Activated CD4-positive, alpha-beta T cell treated with anti-CD3 and anti-CD28 coated beads, Interleukin-2, amount 10 ng/mL, durations not matched to agents 7 days and 5 days (primary cell): Measurements from ENCODE around the gene ERGIC3. TPM values are rescaled to one million over a fixed set of nuclear protein-coding genes. Genes with fewer than 3 reads are reported as not detected.
A peak's percentile ranks its signal among the peaks of the same experiment; 100 is the strongest.

ENCODE experiments used
- CTCF ChIA-PET: fragments of 350-600 bp; sonication (Branson Sonifier 250); formaldehyde crosslinking; loops from one replicate; lab custom pipeline; 2021; ENCODE audit warnings: antibody characterized with exemption; lab: Charles Lee
- POLR2A ChIA-PET: fragments of 350-600 bp; sonication (Branson Sonifier 250); formaldehyde crosslinking; loops from one replicate; lab custom pipeline; 2021; ENCODE audit warnings: antibody characterized with exemption; lab: Charles Lee
- DNase-seq: peaks from one replicate; pipeline ENCODE4 v3.0.0-alpha.2; 2020
- H3K27ac Mint-ChIP-seq: one replicate; pipeline ENCODE4 v1.8.0; 2021; ENCODE audit warnings: mild to moderate bottlenecking, moderate library complexity, mixed read lengths
- H3K27me3 Mint-ChIP-seq: one replicate; pipeline ENCODE4 v1.8.0; 2021; ENCODE audit warnings: mixed read lengths
- H3K36me3 Mint-ChIP-seq: one replicate; pipeline ENCODE4 v1.8.0; 2021; ENCODE audit warnings: low read depth, mixed read lengths
- H3K4me1 Mint-ChIP-seq: one replicate; pipeline ENCODE4 v1.8.0; 2021; ENCODE audit warnings: mixed read lengths
- H3K4me3 Mint-ChIP-seq: one replicate; pipeline ENCODE4 v1.8.0; 2021; ENCODE audit warnings: mild to moderate bottlenecking, moderate library complexity, mixed read lengths
- H3K9me3 Mint-ChIP-seq: one replicate; pipeline ENCODE4 v1.8.0; 2021; ENCODE audit warnings: mixed read lengths
- total RNA-seq, 2 experiments: library from RNA; stranded (reverse); gene quantifications; one replicate each; pipeline ENCODE4 v1.2.3, GENCODE V29; 2021

ERGIC3 gene
- 100 to 1,000 TPM; 152 to 165 TPM for total RNA-seq

DNA sequence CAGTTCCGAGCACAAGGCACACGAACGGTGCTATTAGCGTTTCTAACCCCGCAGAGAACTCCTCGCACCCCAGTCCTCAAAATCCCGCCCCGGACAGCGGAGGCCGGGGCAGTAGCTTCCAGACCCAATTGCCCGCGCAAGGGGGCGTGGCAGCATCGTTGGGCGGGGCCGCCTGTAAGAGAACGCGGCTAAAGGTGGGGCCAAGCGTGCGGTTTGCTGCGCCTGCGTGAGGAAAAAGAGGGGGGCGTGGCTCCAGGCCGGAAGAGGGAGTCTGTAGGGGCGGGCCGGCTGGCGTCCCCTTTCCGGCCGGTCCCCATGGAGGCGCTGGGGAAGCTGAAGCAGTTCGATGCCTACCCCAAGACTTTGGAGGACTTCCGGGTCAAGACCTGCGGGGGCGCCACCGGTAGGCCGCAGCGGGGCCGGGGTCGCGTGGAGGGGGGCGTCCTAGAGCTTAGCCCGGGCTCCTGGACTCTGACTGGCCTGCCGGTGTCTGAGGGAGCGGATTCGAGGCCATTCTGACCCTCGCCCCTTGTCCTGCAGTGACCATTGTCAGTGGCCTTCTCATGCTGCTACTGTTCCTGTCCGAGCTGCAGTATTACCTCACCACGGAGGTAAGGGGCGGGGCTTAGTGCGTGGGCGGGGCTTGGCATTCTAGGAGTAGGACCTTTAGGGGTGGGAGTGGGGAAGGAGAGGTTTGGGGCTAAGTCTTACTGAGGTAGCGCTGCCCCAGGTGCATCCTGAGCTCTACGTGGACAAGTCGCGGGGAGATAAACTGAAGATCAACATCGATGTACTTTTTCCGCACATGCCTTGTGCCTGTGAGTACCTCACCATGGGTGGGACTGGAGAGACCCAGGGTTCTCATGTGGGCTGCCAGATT, at the start of gene ERGIC3:
ERGIC3 (plus strand) TSS at position 296 of the 880 bp plus-strand sequence; CDS start at position 316, 20 bp downstream.
- Mint-ChIP-seq H3K4me1 (peaks cover 22% of the 10 kb centered on the region), H3K4me3 (peak within 1 kb of the TSS; percentile 85), H3K36me3 (peaks cover 1% of the 10 kb centered on the region), H3K27ac (peak within 1 kb of the TSS; percentile 93), H3K27me3 (no peaks in the 10 kb centered on the region), H3K9me3 (no peaks in the 10 kb centered on the region)
- ChIA-PET POLR2A (no interaction called here), CTCF (interaction anchor here (1.0 to 3.1 kb wide), 3 partner anchors 28 to 412 kb away, joined by 3 to 13 read pairs (median 6); partner anchors contain the start of gene SCAND1)
- DNase-seq, result peak; percentile 97

DNA sequence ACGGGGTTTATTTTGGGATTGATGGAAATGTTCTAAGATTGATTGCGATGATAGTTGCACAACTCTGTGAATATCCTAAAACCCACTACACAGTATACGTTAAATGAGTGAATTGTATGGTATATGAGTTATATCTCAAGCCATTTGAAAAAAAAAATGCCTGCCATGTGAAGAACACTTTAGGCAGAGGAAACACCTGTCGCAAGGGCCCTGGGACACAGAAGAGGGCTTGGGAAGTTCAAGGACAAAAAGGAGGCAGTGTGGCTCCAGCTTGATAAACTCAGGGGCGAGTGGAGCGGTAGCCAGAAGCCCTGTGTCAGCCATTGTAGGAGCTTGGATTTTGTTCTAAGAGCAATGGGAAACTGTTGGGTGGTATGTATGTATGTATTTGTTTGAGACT, 49.5 kb upstream of the ERGIC3 start:
- Mint-ChIP-seq H3K27me3 (no peaks in the 10 kb centered on the region), H3K36me3 (peaks cover 66% of the 10 kb centered on the region), H3K27ac (peak overlapping the region; percentile 100), H3K4me3 (peak overlapping the region; percentile 100), H3K4me1 (peaks cover 41% of the 10 kb centered on the region), H3K9me3 (no peaks in the 10 kb centered on the region)
- POLR2A ChIA-PET, result interaction anchor here (0.6 kb wide), 1 partner anchor 240 kb away, joined by 4 read pairs; no protein-coding TSS in a partner anchor
- CTCF ChIA-PET, result interaction anchor here (0.5 to 3.1 kb wide), 3 partner anchors 15 to 368 kb away, joined by 3 to 9 read pairs (median 3); no protein-coding TSS in a partner anchor
- DNase-seq, result no peak

DNA sequence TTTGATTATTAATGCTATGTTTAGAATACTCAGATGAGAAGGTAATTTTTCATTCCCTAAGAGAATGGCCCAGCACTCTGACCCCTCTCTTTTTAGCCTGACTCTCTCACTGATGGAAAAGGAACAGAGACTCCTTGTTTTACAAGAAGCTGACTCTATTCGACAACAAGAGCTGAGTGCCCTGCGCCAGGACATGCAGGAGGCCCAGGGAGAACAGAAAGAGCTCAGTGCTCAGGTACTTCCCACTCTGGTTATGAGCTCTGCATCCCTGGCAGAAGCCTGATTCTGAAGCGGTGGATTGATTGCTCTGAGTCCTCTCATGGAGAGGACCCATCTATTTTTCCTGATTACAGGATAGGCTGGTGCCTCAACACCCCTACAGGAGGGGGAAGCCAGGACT, 45.4 kb upstream of the ERGIC3 start:
- Mint-ChIP-seq H3K27me3 (no peaks in the 10 kb centered on the region), H3K36me3 (peaks cover 61% of the 10 kb centered on the region), H3K9me3 (no peaks in the 10 kb centered on the region), H3K4me3 (no peak overlapping the region), H3K27ac (no peak overlapping the region), H3K4me1 (peaks cover 15% of the 10 kb centered on the region)
- CTCF ChIA-PET, result interaction anchor here (1.0 to 1.5 kb wide), 4 partner anchors 11 to 123 kb away, joined by 3 to 4 read pairs (median 3); no protein-coding TSS in a partner anchor
- DNase-seq, result no peak
- POLR2A ChIA-PET, result no interaction called here

DNA sequence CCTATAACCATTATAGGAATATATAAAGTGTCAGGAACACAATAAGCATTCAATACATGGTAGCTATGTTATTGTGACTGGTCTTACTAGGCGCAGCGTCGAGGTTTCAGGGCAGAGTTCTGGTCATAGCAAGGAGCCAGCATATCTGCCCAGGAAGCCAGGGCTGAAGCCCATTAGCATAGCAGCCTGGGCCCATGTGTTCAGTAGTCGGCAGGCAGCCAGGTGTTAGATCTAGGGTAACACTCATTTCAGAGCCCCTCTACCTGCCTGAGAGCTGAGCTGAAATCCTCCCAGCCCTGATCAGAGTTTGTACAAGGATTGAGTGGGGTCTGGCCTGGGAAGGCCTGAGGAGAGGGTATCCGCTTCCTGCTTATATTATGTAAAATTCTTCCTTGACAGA, 44.6 kb upstream of the ERGIC3 start:
- Mint-ChIP-seq H3K4me3 (no peak overlapping the region), H3K27ac (no peak overlapping the region), H3K27me3 (no peaks in the 10 kb centered on the region), H3K36me3 (peaks cover 63% of the 10 kb centered on the region), H3K4me1 (peaks cover 9% of the 10 kb centered on the region), H3K9me3 (no peaks in the 10 kb centered on the region)
- ChIA-PET POLR2A (no interaction called here), CTCF (interaction anchor here (0.8 to 1.5 kb wide), 5 partner anchors 10 to 122 kb away, joined by 3 to 5 read pairs (median 4); no protein-coding TSS in a partner anchor)
- DNase-seq, result no peak

DNA sequence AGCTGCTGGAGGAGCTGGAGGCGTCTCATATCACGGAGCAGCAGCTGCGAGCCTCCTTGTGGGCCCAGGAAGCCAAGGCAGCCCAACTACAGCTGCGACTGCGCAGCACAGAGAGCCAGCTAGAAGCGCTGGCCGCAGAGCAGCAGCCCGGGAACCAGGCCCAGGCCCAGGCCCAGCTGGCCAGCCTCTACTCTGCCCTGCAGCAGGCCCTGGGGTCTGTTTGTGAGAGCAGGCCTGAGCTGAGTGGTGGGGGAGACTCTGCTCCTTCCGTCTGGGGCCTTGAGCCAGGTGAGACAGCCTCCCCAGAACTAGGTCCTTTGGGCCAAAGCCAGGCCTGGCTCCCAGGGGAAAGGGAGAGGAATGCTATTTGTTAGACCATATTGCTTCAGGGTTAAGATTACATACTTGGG, 44.1 kb upstream of the ERGIC3 start:
- DNase-seq, result no peak
- ChIA-PET POLR2A (no interaction called here), CTCF (interaction anchor here (0.7 to 1.5 kb wide), 3 partner anchors 10 to 16 kb away, joined by 3 to 5 read pairs (median 4); no protein-coding TSS in a partner anchor)
- H3K4me1 Mint-ChIP-seq, result peaks cover 4% of the 10 kb centered on the region
- no peaks in the 10 kb centered on the region for H3K9me3 Mint-ChIP-seq
- H3K27ac Mint-ChIP-seq, result no peak overlapping the region
- H3K36me3 Mint-ChIP-seq, result peaks cover 63% of the 10 kb centered on the region
- H3K4me3 Mint-ChIP-seq, result no peak overlapping the region
- H3K27me3 Mint-ChIP-seq, result no peaks in the 10 kb centered on the region

DNA sequence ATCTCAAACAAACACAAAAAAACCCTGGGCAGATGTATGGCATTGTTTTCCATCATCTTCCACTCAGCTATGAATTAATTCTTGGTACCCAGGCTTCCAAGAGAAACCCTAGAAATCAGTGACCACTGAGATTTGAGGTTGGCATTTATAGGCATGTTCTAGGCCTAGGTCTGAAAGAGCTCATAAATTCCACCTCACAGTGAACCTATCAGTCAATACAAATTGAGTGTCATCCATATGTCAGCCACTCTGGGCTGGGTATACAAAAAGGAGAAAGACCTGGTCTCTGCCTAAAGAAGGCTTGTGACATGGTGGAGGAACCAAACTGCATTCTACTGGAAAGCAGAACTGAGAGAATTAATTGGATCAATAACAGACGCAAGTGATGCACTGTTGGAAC, 42.6 kb upstream of the ERGIC3 start:
- Mint-ChIP-seq H3K36me3 (peaks cover 64% of the 10 kb centered on the region), H3K9me3 (no peaks in the 10 kb centered on the region)
- CTCF ChIA-PET, result interaction anchor here (0.5 to 1.9 kb wide), 5 partner anchors 12 to 510 kb away, joined by 3 to 5 read pairs (median 3); no protein-coding TSS in a partner anchor

DNA sequence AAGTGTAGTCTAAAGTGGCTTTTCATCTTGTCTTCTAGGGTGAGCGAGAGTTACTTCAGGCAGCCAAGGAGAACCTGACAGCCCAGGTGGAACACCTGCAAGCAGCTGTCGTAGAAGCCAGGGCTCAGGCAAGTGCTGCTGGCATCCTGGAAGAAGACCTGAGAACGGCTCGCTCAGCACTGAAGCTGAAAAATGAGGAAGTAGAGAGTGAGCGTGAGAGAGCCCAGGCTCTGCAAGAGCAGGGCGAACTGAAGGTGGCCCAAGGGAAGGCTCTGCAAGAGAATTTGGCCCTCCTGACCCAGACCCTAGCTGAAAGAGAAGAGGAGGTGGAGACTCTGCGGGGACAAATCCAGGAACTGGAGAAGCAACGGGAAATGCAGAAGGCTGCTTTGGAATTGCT, 39.5 kb upstream of the ERGIC3 start:
- H3K27me3 Mint-ChIP-seq, result no peaks in the 10 kb centered on the region
- POLR2A ChIA-PET, result interaction anchor here (0.6 kb wide), 1 partner anchor 43 kb away, joined by 3 read pairs; no protein-coding TSS in a partner anchor
- H3K9me3 Mint-ChIP-seq, result no peaks in the 10 kb centered on the region
- H3K27ac Mint-ChIP-seq, result no peak overlapping the region
- no peak for DNase-seq
- peaks cover 27% of the 10 kb centered on the region for H3K4me1 Mint-ChIP-seq
- H3K36me3 Mint-ChIP-seq, result peaks cover 71% of the 10 kb centered on the region
- no peak overlapping the region for H3K4me3 Mint-ChIP-seq
- CTCF ChIA-PET, result no interaction called here

More for the DNA sequence above, 42.6 kb upstream of the ERGIC3 start:
- no peak for DNase-seq
- peaks cover 3% of the 10 kb centered on the region for H3K4me1 Mint-ChIP-seq
- no peak overlapping the region for H3K4me3 Mint-ChIP-seq
- peak overlapping the region; percentile 55 for H3K27ac Mint-ChIP-seq
- POLR2A ChIA-PET, result no interaction called here
- H3K27me3 Mint-ChIP-seq, result no peaks in the 10 kb centered on the region

DNA sequence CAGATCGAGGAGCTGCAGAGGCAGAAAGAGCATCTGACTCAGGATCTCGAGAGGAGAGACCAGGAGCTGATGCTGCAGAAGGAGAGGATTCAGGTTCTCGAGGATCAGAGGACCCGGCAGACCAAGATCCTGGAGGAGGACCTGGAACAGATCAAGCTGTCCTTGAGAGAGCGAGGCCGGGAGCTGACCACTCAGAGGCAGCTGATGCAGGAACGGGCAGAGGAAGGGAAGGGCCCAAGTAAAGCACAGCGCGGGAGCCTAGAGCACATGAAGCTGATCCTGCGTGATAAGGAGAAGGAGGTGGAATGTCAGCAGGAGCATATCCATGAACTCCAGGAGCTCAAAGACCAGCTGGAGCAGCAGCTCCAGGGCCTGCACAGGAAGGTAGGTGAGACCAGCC, 38.6 kb upstream of the ERGIC3 start:
- ChIA-PET CTCF (interaction anchor here (0.6 to 1.8 kb wide), 2 partner anchors 13 to 639 kb away, joined by 3 to 6 read pairs; no protein-coding TSS in a partner anchor), POLR2A (interaction anchor here (1.0 kb wide), 1 partner anchor 13 kb away, joined by 3 read pairs; no protein-coding TSS in a partner anchor)
- Mint-ChIP-seq H3K36me3 (peaks cover 67% of the 10 kb centered on the region), H3K27me3 (no peaks in the 10 kb centered on the region), H3K27ac (no peak overlapping the region), H3K4me1 (peaks cover 27% of the 10 kb centered on the region), H3K4me3 (no peak overlapping the region), H3K9me3 (no peaks in the 10 kb centered on the region)
- DNase-seq, result no peak

DNA sequence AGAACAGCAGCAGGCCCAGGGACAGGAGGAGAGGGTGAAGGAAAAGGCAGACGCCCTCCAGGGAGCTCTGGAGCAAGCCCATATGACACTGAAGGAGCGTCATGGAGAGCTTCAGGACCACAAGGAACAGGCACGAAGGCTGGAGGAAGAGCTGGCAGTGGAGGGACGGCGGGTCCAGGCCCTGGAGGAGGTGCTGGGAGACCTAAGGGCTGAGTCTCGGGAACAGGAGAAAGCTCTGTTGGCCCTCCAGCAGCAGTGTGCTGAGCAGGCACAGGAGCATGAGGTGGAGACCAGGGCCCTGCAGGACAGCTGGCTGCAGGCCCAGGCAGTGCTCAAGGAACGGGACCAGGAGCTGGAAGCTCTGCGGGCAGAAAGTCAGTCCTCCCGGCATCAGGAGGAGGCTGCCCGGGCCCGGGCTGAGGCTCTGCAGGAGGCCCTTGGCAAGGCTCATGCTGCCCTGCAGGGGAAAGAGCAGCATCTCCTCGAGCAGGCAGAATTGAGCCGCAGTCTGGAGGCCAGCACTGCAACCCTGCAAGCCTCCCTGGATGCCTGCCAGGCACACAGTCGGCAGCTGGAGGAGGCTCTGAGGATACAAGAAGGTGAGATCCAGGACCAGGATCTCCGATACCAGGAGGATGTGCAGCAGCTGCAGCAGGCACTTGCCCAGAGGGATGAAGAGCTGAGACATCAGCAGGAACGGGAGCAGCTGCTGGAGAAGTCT, 37.9 kb upstream of the ERGIC3 start:
- peaks cover 27% of the 10 kb centered on the region for H3K4me1 Mint-ChIP-seq
- ChIA-PET POLR2A (interaction anchor here (1.0 kb wide), 1 partner anchor 13 kb away, joined by 3 read pairs; no protein-coding TSS in a partner anchor), CTCF (interaction anchor here (0.6 to 1.8 kb wide), 3 partner anchors 13 to 222 kb away, joined by 3 to 6 read pairs (median 4); no protein-coding TSS in a partner anchor)
- no peaks in the 10 kb centered on the region for H3K27me3 Mint-ChIP-seq
- no peak overlapping the region for H3K4me3 Mint-ChIP-seq
- no peak for DNase-seq
- H3K36me3 Mint-ChIP-seq, result peaks cover 70% of the 10 kb centered on the region
- no peak overlapping the region for H3K27ac Mint-ChIP-seq
- H3K9me3 Mint-ChIP-seq, result no peaks in the 10 kb centered on the region

DNA sequence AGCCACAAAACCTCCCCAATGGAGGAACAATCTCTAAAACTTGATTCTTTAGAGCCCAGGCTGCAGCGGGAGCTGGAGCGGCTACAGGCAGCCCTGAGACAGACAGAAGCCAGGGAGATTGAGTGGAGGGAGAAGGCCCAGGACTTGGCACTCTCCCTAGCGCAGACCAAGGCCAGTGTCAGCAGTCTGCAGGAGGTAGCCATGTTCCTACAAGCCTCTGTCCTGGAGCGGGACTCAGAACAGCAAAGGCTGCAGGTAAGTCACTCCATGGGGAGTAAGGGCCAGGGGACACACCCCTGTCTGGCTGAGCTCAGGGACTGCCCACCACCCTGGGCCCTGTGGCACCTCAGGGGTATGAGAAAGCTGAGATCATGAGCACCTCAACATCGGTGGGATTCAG, 37.1 kb upstream of the ERGIC3 start:
- POLR2A ChIA-PET, result no interaction called here
- H3K4me3 Mint-ChIP-seq, result no peak overlapping the region
- no peak overlapping the region for H3K27ac Mint-ChIP-seq

DNA sequence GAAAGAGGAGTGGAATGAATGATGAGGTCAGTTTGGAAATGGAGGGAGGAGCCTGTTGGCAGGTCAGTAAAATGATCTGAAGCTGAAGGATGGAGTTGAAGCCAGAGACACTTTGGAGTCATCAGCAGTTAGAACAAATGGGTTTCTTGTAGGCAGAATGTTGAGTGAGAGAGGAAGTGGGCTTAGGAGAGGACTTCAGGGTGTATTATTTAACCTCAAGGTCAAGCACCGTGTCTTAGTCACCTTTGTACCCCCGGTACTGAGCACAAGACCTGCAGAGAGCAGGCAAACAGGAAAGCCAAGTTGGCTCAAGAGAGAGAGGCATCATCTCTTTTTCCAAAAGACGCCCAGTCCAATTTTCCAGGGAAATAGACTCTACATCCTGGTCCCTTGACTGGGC, 35.7 kb upstream of the ERGIC3 start:
- ChIA-PET POLR2A (no interaction called here), CTCF (interaction anchor here (0.8 to 1.9 kb wide), 3 partner anchors 14 to 416 kb away, joined by 3 to 9 read pairs (median 4); no protein-coding TSS in a partner anchor)
- Mint-ChIP-seq H3K4me3 (no peak overlapping the region), H3K9me3 (no peaks in the 10 kb centered on the region), H3K27me3 (no peaks in the 10 kb centered on the region), H3K27ac (peak overlapping the region; percentile 62), H3K36me3 (peaks cover 74% of the 10 kb centered on the region), H3K4me1 (peaks cover 27% of the 10 kb centered on the region)
- no peak for DNase-seq

More for the DNA sequence above, 37.1 kb upstream of the ERGIC3 start:
- CTCF ChIA-PET, result interaction anchor here (0.6 kb wide), 1 partner anchor 221 kb away, joined by 4 read pairs; no protein-coding TSS in a partner anchor
- Mint-ChIP-seq H3K36me3 (peaks cover 72% of the 10 kb centered on the region), H3K27me3 (no peaks in the 10 kb centered on the region), H3K9me3 (no peaks in the 10 kb centered on the region), H3K4me1 (peaks cover 27% of the 10 kb centered on the region)
- no peak for DNase-seq
